Heart right ventricle (tissue), 16 donors: Measurements from ENCODE around the gene ANGPTL3. TPM values are rescaled to one million over a fixed set of nuclear protein-coding genes. Genes with fewer than 3 reads are reported as not detected.

Source experiments
- ATAC-seq, 8 donors: fragments of 200-7000 bp; cut with Tn5 transposase; one replicate each; pipeline ENCODE4 v1.9.1; 2020; ENCODE audit warnings: mild to moderate bottlenecking in 8 of 8, moderate library complexity in 8 of 8, moderate number of reproducible peaks in 1 of 8
- DNase-seq, 2 donors: peaks; one replicate each; pipeline ENCODE4 v3.0.0-alpha.2; 2020
- H3K27ac ChIP-seq, 10 donors: fragments of 200-600 bp; sonication (generic) in 2 of 10; one replicate each; pipeline versions ENCODE4 v1.5.0 to v1.8.0; 2020 to 2022; ENCODE audit warnings: mild to moderate bottlenecking in 3 of 10
- H3K27me3 ChIP-seq, 7 donors: fragments of 200-600 bp; one replicate each; pipeline ENCODE4 v1.8.0; 2021 to 2022; ENCODE audit warnings: mild to moderate bottlenecking in 2 of 7
- H3K36me3 ChIP-seq, 9 donors: fragments of 200-600 bp; sonication (generic) in 1 of 9; one replicate each; pipeline versions ENCODE4 v1.5.0 to v1.8.0; 2020 to 2022; ENCODE audit warnings: mild to moderate bottlenecking in 2 of 9
- H3K4me1 ChIP-seq, 9 donors: fragments of 200-600 bp; sonication (generic) in 1 of 9; one replicate each; pipeline versions ENCODE4 v1.5.0 to v1.8.0; 2020 to 2022; ENCODE audit warnings: mild to moderate bottlenecking in 4 of 9
- H3K4me3 ChIP-seq, 10 donors: fragments of 200-600 bp; sonication (generic) in 2 of 10; one replicate each; pipeline versions ENCODE4 v1.5.0 to v1.8.0; 2020 to 2022; ENCODE audit warnings: mild to moderate bottlenecking in 7 of 10, moderate library complexity in 2 of 10
- H3K9me3 ChIP-seq, 11 donors: fragments of 200-600 bp in 10 of 11; sonication (generic) in 2 of 11; one replicate each; pipeline versions ENCODE4 v1.5.0 to v1.8.0; 2013 to 2022; ENCODE audit warnings: mild to moderate bottlenecking in 2 of 11, control low read depth in 1 of 11, moderate library complexity in 1 of 11
- CTCF ChIP-seq, 9 donors: fragments of 200-600 bp; sonication (generic) in 2 of 9; IDR thresholded peaks; one replicate each; pipeline versions ENCODE4 v1.5.0 to v1.8.0; 2021 to 2022; ENCODE audit warnings: antibody characterized with exemption in 9 of 9, mild to moderate bottlenecking in 5 of 9, moderate library complexity in 1 of 9
- WGBS, 2 donors: extraction: QIAGEN DNeasy Blood & Tissue Kit; methylation state at CpG; one replicate each; pipeline ENCODE4 v1.1.7; 2013; ENCODE audit warnings: inconsistent platforms in 1 of 2; 5-methylcytosine and 5-hydroxymethylcytosine counted together
- intact Hi-C, 10 donors: fragments of 100-400 bp; cut with DNase I; formaldehyde crosslinking; loops; one replicate each; pipeline versions ENCODE4 v1.11.1 to v1.14.2; 2022
- polyA plus RNA-seq, 2 donors: library from polyadenylated mRNA; stranded (reverse); fragments of 200-250 nt; gene quantifications; one replicate each; pipeline ENCODE4 v1.2.3, GENCODE V29; 2013
- total RNA-seq, 10 donors: library from RNA; stranded (reverse); fragmentation: NEBNext Ultra II Directional in 3 of 10; extraction: Animal tissue kit (Norgen Biotek cat#: 25700) in 3 of 10; gene quantifications; one replicate each; pipeline versions ENCODE4 v1.2.1 to v1.2.4, GENCODE V29; 2021 to 2023
- donor health status: Arrhythmogenic right ventricular cardiomyopathy.
- donor health status: ischemic (EF 13 %, LVEDD 7.1; RV severe dilation, severe dysfunction).
- donor health status: healthy with polysubstance abuse.
- donor health status: DM: no; HTN: yes; CAD: no.
- donor health status: DM: no; HTN: no; CAD: no.
- donor health status: ischemic (EF 25% LVEDD 6.9; RV normal size, moderate dysfunction).
- donor health status: ischemic (EF 25% LVEDD 5.7; RV mildly dilated, moderate dysfunction).
- donor health status: healthy.
- donor health status: DM: yes; HTN: yes; CAD: no.
- donor health status: Ischemic cardiomyopathy.
- donor health status: ischemic (EF 35%, LVEDD 5.7; RV mildly dilated, moderate dysfunction).
- donor health status: nonischemic (EF 11% LVEDD 7.7; RV severe dilation, severe dysfunction).
- donor health status: DM: yes; HTN: yes; CAD: no.
- donor health status: PGD.
- donor health status: ischemic (EF 29% LVEDD 5.4; RV normal size, mild dysfunction).
- donor health status: nonischemic (EF 23%, LVEDD 6.1; RV moderate dilation, normal function).

The ANGPTL3 gene
- total and polyA plus RNA-seq, 12 donors: not detected

DNA sequence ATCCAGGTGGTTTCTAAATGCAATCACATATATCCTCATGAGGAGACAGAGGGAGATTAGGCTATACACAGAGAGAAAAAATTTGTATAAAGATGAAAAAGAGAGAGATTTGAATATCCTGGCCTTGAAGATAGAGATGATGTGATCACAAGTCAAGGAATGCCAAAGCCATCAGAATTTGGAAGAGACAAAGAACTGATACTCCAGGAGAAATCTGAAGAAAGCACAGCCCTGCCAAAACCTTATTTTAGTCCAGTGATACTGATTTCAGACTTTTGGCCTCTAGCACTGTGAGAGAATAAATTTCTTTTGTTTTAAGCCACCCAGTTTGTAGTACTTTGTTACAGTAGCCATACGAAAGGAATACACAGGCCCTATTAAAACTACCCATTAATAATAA, 57.4 kb downstream of the ANGPTL3 start:
- Histone ChIP-seq H3K27me3 (no peaks in the 10 kb centered on the region), H3K36me3 (peaks cover 0 to 23% (median 3%) of the 10 kb centered on the region in 9 donors), H3K4me1 (peaks cover 0 to 10% (median 4%) of the 10 kb centered on the region in 9 donors), H3K27ac (no peak overlapping the region), H3K4me3 (no peak overlapping the region), H3K9me3 (no peaks in the 10 kb centered on the region)
- ATAC-seq: no peak
- no peak for DNase-seq
- 77 to 79% methylated on average over 1 of the region's 1 CpG for WGBS, 2 donors
- intact Hi-C loops: no loop called here
- no peak for TF ChIP-seq CTCF (IDR thresholded peaks at IDR 0.05)

Other genes starting within 250 kb of the ANGPTL3 start
- gene USP1, start 160.5 kb upstream of the ANGPTL3 start, total RNA-seq: 10 to 100 TPM; 11.0 to 16.4 (median 14.3) TPM
- 1 to 10 TPM; 5.6 to 8.7 TPM for gene USP1, start 160.5 kb upstream of the ANGPTL3 start, polyA plus RNA-seq
- gene DOCK7, start 90.9 kb downstream of the ANGPTL3 start, total RNA-seq: 10 to 100 TPM in 7 of 10 donors, 1 to 10 TPM in 3; 8.6 to 17.1 (median 11.4) TPM
- 1 to 10 TPM; 3.5 to 5.0 TPM for gene DOCK7, start 90.9 kb downstream of the ANGPTL3 start, polyA plus RNA-seq
- 10 to 100 TPM in 3 of 10 donors, 1 to 10 TPM in 7; 7.2 to 17.9 (median 9.3) TPM for gene ATG4C, start 186.6 kb downstream of the ANGPTL3 start, total RNA-seq
- gene ATG4C, start 186.6 kb downstream of the ANGPTL3 start, polyA plus RNA-seq: 1 to 10 TPM; 4.2 to 5.1 TPM